RPMI7951 (cell line): ENCODE measurements around the gene BRK1. TPM values are rescaled to one million over a fixed set of nuclear protein-coding genes. Genes with fewer than 3 reads are reported as not detected.
A peak's percentile ranks its signal among the peaks of the same experiment; 100 is the strongest.
"Not testable (repeated sequence)": the region's sequence is repeated elsewhere in the genome, so short reads cannot be mapped to it uniquely, and the experiment has no call there.

Experiments used
- DNase-seq: peaks from one replicate; pipeline ENCODE4 v3.0.0-alpha.2; 2012; ENCODE audit warnings: low read depth
- total RNA-seq: library from RNA; depleted of rRNA; stranded (reverse); fragments of >200 nt; shearing (Covaris generic); gene quantifications from 2 replicates; pipeline ENCODE4 v1.2.3, GENCODE V29; 2014

BRK1 gene
- total RNA-seq, 1 experiment from 2014 or later, result 301 TPM

DNA sequence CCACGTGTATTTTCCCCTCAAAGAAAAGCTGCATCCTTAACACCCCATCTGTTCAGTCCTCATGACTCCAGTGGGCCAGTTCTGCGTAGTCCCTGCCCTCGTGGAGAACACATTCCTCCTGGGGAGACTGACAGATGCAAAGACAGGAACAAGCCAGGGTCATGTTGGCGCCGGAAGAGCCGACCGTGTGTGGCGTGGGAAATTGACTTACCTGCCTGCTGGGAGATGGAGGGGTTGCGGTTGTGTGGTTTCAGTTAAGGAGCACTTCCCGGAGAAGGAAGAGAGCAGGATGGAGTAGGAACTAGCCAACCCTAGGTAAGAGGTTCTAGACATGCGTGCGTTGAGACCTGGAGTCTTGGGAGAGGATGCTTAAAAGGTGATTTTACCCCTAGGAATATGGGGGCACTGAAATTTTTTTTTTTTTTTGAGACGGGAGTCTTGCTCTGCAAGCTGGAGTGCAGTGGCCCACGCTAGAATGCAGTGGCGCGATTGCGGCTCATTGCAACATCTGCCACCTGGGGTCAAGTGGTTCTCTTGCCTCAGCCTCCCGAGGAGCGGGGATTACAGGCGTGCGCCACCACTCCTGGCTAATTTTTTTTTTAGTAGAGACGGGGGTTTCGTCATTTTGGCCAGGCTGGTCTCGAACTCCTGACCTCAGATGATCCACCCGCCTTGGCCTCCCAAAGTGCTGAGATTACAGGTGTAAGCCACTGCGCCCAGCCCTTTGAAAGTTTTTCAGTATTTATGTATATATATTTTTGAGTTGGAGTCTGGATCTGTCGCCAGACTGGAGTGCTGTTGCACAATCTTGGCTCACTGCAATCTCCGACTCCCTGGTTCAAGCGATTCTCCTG, 27.5 kb downstream of the BRK1 start:
- DNase-seq, result peak; percentile 20

DNA sequence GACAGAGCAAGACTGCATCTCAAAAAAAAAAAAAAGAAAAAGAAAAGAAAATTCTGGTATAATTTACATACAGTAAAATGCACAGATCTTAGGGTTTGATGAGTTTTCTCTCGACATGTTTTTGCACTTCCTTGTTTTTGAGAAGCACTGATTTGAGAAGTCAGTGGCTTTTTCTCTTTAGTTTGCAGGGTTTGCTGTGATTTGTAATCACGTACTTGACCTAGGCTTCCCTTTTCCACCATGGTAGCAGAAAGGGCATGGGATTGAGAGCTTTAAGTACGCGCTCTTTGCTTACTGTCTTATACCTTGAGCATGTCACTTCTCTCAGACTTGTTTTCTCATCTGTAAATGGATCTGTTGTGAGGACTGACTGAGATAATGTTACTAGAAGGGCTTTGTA, 30.2 kb downstream of the BRK1 start:
- DNase-seq, result no peak

DNA sequence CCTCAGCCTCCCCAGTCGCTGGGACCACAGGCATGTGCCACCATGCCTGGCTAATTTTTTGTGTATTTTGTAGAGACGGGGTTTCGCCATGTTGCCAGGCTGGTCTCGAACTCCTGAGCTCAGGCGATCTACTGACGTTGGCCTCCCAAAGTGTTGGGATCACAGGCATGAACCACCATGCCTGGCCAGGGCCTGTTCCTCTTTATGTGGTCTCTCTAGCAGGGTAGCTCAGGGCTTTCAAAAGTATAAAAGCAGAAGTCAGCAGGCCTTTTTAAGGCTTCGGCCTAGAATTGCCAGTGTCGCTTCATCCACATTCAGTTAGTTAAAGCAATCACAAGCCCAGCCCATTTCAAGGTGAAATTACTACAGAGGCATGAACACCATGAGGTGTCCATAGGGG, 33.8 kb downstream of the BRK1 start:
- no peak for DNase-seq

DNA sequence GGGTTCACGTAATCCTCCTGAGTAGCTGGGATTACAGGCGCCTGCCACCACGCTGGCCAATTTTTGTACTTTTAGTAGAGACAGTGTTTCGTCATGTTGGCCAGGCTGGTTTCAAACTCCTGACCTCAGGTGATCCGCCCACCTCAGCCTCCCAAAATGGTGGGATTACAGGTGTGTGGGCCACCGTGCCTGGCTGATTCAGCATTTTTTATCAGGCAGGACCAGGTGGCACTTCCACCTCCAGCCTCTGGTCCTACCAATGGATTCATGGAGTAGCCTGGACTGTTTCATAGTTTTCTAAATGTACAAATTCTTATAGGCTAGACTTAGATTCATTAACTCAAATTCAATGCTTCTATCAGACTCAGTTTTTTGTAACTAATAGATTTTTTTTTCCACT, 35.5 kb downstream of the BRK1 start:
- no peak for DNase-seq

DNA sequence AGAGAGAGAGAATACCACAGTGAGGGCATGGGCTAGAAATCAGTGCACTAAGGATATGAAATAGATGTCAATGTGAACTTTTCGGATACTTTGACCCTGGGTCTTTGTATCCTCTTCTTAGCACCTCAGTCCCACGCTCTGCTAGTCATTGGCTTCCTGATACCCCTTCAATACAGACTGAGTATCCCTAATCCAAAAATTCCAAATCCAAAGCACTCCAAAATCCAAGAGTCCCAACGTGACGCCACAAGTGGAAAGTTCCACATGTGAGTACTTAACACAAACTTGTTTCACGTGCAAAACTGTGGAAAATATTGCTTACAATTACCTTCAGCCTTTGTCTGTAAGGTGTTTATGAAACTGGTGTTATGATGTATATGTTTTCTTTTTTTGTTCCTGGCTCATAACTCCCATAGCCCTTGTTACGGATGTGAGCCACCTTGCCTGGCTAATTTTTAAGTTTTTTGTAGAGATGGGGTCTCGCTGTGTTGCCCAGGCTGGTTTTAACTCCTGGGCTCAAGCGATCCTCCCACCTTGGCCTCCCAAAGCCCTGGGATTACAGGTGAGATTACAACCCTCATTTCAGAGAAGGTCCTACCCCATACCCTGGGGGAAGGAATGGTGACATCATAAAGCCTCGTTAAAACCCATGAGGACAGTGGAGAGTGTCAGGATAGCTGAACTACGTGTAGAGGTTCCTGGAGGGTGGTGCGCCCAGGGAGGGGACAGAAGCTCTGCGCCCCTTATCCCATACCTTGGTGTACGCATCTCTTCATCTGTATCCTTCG, 39.1 kb downstream of the BRK1 start:
- DNase-seq, result no peak

DNA sequence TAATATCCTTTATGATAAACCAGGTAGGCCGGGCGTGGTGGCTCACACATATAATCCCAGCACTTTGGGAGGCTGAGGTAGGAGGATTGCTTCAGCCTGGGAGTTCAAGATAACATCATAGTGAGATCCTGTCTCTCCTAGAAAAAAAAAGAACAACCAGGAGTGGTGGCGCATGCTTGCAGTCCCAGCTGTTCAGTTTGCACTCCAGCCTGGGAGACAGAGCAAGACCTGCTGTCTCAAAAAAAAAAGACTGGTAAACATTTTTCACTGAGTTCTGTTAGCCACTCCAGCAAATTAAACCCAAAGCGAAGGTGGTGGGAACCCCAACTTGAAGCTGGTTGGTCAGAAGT, 39.6 kb downstream of the BRK1 start:
- no peak for DNase-seq

DNA sequence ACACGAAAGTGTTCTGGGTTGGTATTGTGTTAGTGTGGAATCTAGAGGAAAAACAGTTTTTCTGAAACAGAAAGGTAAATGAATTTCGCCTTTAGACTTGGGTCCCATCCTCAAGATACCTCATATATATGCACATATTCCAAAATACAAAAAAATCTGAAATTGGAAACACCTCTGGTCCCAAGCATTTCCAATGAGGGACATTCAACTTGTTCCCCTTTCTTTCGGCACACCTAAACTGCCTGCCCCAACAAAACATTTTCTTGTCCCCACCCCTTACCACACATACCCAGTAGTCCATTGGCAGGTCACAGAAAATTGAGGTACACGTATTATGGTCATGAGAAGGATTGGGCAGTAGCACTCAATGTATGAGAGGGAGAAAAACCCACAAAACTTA, 40.2 kb downstream of the BRK1 start:
- no peak for DNase-seq

DNA sequence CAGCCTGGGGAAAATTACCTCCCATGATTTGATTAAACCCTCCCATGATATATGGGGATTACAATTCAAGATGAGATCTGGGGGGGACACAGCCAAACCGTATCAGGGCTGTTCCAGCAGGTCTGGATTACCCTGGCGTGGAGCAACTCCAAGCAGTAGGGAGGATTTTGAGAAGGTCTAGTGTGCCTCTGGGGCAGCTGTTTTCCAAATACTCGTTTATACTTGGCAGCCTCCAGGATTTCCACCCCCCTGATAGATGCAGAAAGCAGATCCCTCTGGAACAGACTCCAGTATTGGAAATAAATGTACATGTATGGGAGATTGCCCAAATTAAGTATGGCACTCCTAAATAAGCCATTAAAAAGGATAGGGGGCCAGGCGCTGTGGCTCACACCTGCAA, 41.6 kb downstream of the BRK1 start:
- DNase-seq, result no peak

DNA sequence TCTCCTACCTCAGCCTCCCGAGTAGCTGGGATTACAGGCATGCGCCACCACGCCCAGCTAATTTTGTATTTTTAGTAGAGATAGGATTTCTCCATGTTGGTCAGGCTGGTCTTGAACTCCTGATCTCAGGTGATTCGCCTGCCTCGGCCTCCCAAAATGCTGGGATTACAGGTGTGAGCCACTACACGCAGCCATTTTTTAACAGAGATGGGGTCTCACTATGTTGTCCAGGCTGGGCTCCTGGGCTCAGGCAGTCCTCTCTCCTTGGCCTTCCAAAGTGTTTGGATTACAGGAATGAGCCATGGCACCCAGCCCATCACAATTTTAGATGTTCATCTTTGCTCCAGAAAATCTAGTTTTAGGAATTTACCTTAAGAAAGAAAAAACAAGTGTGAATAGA, 43.1 kb downstream of the BRK1 start:
- not testable (repeated sequence) for DNase-seq

DNA sequence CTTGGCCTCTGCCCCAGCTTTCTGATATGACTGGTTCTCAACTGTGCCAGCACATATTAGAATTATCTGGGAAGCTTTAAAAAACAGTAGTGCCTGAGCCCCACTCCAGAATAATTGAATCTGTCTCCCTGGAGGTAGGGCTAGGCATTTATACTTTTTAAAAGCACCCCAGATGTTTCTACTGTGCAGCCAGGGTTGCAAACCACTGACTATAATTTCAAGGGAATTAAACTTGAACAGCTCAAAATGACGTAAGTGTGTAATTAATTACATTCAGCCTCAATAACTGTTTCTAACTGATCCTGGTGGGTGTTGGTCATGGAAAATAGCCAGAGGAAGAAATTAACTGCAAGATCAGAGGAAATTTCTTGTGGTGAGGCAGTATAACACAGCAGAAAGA, 44.9 kb downstream of the BRK1 start:
- peak; percentile 77 for DNase-seq

DNA sequence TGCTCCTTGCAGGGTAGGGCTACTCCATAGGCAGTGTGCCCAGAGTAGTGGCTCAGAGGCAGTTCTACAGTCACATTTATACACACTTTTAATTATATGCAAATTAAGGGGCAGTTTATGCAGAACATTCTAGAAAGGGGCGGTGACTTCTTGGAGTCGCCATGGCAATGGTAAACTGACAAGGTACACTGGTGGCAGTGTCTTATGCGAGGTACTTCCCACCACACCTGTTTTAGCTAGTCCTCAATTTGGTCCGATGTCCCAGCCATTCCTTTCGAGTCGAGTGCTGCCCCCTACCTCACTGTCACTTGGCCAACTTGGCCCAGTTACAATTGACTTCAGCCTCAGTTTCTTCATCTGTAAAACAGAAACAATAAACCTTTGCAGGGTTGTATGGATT, 45.5 kb downstream of the BRK1 start:
- DNase-seq, result no peak

DNA sequence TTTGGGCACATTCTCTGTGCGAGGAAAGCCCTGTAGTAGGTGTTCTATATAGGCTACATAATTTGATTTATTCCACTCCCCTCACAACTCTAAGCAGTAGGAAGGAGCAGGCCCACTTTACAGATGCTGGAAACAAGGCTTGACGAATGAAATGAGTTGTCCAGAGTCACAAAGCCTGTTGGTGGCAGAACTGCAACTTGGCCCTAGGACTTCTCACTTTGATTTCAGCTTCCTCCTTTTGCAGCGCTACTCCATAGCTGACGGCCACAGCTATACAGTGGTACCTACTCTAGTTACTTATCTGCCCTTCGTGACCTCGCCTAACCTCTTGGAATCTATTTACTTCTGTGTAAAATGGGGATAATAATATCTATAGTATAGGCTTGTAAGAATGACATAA, 46.7 kb downstream of the BRK1 start:
- no peak for DNase-seq

DNA sequence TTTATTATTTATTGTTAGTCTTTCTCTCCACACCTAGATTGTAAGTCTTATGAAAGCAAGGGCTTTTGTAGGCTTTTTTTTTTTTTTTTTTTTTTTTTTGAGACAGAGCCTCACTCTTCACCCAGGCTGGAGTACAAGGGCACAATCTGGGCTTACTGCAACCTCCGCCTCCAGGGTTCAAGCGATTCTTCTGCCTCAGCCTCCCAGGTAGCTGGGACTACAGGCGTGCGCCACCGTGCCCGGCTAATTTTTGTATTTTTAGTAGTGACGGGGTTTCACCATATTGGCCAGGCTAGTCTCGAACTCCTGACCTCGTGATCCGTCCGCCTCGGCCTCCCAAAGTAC, 48.7 kb downstream of the BRK1 start:
- not testable (repeated sequence) for DNase-seq

DNA sequence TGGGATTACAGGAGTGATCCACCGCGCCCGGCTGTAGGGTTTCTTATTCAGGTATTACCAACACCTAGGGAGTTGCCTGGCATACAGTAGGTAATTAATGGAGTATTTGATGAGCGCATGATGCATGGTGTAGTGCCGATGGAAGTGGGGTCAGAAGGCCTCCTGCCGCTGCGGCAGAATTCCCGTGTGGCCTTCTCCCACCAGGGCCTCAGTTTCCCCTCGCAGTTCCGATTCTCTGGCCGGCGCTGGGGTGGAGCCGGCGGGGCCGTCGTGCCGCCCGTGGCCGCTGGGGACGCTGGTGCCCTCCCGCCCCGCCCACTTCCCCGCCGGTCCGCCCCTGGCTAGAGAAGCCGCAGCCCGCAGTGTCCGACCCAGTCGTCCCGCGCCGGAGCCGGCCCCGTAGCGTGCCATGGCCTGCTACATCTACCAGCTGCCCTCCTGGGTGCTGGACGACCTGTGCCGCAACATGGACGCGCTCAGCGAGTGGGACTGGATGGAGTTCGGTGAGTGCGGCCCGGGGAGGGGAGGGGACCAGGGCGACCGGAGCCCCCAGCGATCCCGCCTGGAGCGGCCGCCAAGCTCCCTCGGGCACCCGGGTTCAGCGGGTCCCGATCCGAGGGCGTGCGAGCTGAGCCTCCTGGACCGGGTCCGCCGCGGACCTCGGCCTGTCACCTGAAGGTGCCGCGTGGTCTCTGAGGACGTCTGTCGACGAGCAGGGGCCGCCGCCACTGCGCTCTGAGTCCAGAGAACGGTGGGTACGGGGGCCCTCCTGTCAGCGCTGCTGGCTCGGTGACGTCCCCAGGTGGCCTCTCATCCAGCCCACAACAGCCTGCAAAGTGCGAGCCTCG, 49.3 kb downstream of the BRK1 start, which contains the start of gene IRAK2:
Gene IRAK2 (plus strand): TSS at position 374 of the 848 bp plus-strand sequence. CDS start 36 bp downstream, at position 410.
- DNase-seq, result peak; percentile 72

DNA sequence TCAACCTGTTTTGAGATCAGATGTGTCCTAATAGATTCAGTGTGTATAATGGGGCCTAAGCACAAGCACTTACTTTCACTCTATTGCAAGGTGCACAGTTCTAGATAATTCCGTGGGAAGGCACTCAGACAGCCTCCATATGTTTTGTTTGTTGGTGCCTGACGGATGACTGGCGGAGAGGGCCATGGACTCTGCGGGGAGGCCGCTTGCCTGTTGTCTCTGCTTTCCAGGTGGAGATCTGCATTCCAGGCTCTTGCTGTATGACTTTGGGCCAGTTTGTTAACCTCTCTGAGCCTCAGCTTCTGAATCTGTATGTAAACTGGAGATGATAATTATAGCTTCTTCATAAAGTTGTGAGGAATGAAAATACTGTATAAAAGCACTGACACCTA, 50.7 kb downstream of the BRK1 start:
- no peak for DNase-seq

DNA sequence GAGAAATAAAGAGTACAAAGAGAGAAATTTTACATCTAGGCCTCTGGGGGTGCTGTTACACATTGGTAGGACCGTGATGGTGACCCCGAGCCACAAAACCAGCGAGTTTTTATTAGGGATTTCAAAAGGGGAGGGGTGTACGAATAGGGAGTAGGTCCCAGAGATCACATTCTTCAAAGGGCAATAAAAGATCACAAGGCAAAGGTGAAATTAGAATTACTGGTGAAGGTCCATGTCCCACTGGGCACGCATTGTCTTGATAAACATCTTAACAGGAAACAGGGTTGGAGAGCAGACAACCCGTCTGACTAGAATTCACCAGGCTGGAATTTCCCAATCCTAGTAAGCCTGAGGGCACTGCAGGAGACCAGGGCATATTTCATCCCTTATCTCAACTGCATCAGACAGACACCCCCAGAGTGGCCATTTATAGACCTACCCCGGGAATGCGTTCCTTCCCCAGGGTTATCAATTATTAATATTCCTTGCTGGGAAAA, 53.6 kb downstream of the BRK1 start:
- DNase-seq, result peak; percentile 62

DNA sequence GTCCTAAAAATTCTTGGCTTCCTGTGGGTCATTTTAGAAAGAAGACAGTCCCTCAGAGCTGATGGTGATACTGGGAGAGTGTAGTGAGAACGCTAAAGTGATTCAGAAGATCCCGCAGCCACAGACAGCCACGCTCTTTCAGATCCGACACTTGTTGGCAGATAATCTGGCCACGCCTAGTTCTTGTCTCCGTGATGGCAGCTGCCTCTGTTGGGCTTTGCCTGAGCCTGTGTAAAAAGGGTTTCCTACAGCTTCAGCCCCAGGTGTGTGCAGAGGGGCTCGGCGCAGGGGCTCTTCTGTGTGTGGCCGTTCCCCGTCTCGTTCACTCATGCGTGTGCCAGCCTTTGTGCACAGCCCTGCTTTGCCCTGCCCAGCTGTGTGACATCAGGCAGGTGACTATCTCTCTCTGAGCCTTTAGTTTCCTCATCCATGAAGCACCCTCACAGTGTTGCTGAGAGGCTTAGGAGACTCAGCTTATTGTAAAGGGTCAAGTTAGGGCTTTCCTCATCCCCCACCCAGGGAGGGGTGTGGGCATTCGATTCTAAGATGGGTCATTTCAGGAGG, 55.5 kb downstream of the BRK1 start:
- no peak for DNase-seq

DNA sequence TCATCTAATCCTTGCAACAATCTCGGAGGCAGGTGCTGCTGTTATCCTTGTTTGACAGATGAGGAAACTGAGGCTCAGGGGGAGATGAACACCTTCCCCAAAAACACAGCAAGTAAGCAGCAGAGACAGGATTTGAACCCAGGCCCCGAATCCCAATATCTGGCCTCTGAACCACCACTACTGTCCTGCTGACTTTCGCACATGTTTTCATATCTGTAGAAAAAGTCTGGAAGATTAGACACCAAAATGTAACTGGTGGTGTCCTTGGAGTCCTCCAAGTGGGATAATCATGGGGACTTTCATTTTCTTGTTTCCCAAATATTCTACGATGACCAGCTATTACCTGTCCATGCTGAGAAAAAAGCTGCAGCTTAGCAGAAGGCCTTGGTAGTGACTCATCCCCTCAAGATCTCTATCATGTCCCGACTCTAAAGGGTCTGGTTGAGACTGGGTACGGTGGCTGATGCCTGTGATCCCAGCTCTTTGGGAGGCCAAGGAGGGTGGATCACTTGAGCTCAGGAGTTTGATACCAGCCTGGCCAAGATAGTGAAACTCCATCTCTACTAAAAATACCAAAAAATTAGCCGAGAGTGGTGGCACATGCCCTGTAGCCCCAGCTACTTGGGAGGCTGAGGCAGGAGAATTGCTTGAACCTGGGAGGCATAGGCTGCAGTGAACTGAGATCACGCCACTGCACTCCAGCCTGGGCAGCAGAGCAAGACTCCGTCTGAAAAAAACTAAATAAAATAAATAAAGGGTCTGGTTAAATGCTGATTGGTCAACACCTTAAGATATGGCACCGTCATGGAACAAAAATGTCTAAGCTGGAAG, 57.8 kb downstream of the BRK1 start:
- DNase-seq, result peak; percentile 81

DNA sequence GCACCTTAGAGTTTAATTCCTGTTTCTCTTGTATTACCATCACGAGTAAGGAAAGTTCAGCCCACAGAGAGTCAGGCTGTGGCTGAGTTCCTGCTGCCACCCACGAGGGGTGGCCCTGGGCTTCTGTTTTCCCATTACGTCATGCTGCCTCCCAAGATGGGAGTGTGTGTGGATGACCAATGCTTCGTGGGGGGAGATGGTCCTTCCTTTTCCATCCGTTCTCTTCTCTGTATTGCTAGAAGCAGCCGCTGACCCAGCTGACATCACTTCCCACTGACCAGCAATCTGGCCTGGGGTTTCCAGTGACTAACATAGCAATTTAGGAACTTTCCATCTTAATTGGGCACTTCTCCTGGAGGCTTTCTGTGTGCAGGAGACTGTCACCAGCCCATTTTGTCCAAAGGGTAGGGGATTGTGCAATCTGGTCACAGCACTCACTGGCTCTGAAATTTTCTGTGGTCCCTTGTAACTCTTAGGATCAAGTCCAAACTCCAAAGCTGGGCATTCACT, 58.5 kb downstream of the BRK1 start:
- DNase-seq, result peak; percentile 100

DNA sequence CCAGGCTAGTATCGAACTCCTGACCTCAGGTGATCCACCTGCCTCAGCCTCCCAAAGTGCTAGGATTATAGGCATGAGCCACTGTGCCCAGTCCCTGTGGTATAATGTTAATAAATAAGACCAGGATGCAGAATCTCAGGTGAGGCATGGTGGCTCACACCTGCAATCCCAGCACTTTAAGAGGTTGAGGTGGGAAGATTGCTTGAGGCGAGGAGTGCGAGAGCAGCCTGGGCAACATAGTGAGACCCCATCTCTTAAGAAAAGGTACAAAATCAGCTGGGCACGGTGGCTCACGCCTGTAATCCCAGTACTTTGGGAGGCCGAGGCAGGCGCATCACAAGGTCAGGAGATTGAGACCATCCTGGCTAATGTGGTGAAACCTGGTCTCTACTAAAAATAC, 59.9 kb downstream of the BRK1 start:
- not testable (repeated sequence) for DNase-seq

DNA sequence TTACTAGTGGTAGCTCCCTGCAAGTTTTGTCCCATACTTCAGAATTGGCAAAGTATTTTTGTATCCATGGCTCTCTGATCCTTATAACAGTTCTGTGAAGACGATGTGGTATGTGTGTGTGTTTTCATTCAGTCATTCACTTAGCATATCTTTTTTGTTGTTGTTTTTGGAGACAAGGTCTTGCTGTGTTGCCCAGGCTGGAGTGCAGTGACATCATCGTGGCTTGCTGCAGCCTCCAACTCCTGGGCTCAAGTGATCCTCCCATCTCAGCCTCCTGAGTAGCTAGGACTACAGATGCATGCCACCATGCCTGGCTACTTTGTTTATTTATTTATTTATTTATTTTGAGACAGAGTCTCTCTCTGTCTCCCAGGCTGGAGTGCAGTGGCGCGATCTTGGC, 60.7 kb downstream of the BRK1 start:
- DNase-seq, result not testable (repeated sequence)
